AG10803 (cell line): ENCODE data around the gene GLIS1.

ENCODE experiments used
- DNase-seq: peaks from one replicate; pipeline ENCODE4 v3.0.0; 2010; ENCODE audit warnings: low read depth
- H3K4me3 ChIP-seq: 2 replicates; pipeline ENCODE4 v1.5.1; 2011; ENCODE audit warnings: mild to moderate bottlenecking, low read length, control low read depth
- TF ChIP-seq, protein P1 (sequence below): conservative IDR thresholded peaks from 2 replicates; pipeline ENCODE4 v1.5.1; 2011; ENCODE audit warnings: mild to moderate bottlenecking, low read length, control low read depth, inconsistent platforms

The GLIS1 gene

DNA sequence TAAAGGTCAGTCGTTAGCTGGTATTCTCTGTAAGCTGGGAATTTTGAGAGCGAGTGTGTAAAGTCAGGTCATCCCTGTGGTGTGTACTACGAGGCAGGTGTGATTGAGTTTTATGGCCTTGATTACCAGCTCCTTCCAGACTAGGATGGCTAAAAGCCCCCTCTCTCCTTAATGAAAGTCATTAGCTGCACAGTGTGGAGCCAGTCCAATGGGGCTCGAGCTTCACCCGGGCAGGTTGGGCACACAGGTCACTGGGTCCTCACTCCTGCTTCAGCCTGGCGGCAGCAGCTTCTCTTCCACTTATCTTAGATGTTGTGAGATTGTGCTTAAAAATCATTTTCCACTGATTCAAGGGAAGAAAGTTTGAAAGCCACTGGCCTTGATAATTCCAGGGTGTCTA, 276.8 kb downstream of the GLIS1 start:
- H3K4me3 ChIP-seq, result no peak overlapping the region
- TF ChIP-seq, protein P1, sequence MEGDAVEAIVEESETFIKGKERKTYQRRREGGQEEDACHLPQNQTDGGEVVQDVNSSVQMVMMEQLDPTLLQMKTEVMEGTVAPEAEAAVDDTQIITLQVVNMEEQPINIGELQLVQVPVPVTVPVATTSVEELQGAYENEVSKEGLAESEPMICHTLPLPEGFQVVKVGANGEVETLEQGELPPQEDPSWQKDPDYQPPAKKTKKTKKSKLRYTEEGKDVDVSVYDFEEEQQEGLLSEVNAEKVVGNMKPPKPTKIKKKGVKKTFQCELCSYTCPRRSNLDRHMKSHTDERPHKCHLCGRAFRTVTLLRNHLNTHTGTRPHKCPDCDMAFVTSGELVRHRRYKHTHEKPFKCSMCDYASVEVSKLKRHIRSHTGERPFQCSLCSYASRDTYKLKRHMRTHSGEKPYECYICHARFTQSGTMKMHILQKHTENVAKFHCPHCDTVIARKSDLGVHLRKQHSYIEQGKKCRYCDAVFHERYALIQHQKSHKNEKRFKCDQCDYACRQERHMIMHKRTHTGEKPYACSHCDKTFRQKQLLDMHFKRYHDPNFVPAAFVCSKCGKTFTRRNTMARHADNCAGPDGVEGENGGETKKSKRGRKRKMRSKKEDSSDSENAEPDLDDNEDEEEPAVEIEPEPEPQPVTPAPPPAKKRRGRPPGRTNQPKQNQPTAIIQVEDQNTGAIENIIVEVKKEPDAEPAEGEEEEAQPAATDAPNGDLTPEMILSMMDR, result no peak
- no peak for DNase-seq

DNA sequence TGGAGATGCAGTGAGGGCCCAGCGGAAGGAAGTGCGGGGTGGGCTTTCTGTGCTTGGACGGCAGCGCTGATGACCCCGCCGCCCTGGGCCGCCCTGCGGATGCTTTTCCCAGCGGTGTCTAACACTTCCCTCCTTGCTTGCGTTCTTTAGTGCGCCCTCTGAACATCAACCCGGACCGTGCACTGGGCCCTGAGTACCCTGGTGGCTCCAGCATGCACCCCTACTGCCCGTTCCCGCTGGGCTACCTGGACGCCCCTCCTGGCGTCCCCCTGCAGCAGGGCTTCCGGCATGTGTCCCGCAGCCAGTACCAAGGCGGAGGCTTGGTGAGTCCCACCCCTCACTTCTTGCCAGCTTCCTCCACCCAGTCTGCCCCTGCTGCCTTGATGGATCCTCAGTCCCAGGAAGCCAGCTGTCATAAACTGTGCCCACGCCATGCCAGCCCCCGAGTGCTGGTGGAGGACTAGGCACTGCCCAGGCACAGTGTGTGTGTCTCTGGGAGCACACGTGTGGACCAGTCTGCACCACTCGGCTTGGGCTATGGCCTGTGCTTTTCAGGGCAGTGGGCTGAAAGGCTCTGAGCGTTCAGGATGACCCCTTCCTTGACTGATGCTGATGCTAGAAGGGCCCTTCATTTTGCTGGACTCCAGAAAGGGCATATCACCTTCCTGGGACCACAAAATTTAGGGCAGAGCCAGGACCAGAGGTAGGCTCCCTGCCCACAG, 277.5 kb downstream of the GLIS1 start:
- no peak for DNase-seq
- H3K4me3 ChIP-seq, result no peak overlapping the region
- TF ChIP-seq, protein P1, result no peak

DNA sequence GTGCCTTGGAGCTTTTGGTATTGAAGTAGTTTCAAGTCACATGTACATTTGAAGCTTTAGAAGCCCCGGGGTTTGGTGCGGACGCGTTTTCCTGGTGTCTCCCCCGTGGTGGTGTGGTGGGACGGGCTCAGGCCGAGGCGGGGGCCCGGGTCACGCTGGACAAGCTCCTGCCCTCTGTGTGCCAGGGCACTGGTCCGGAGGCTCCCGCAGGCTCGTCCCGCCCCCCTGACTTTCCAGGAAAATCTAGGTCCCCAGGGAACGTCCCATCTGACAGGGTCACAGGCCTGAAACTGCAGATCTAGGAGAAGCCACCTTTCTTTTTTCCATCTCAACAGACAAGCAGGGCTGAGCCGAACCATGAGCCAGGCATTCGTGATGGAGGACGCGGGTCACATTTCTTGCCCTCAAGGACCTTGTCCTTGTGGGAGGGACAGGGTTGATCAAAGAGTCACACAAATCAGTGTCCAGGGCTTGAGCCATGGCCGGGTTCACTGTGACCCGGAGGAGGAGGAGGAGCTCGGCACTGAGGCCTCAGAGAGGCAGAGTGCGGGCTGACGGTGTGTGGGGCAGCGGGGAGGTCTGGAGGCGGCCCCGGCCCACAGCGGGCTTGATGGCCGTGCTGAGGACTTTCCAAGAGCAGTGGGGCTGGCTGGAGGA, 278.2 kb downstream of the GLIS1 start:
- TF ChIP-seq, protein P1, result no peak
- H3K4me3 ChIP-seq, result no peak overlapping the region
- DNase-seq, result no peak

DNA sequence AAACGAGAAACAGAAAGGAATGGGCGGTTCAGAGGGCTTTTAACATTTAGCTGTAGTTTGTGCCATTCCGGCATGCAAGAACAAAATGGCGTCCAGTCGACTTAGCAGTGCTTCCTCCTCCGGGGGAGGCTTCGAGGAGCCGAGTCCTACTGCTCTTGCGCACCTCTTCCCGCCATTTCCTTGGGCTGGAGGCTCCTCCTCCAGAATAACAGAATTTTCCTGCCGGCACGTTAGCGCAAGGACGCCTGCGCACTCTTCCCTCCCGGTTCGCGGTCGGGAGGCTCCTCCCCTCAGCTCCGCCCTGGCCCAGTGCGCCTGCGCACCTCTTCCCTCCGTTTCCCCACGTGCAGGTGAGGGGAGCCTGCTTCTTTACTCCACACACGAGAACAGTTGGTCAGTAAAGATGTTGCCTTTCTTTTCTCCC, 278.7 kb downstream of the GLIS1 start:
- no peak for DNase-seq
- H3K4me3 ChIP-seq, result no peak overlapping the region
- TF ChIP-seq, protein P1, result no peak

DNA sequence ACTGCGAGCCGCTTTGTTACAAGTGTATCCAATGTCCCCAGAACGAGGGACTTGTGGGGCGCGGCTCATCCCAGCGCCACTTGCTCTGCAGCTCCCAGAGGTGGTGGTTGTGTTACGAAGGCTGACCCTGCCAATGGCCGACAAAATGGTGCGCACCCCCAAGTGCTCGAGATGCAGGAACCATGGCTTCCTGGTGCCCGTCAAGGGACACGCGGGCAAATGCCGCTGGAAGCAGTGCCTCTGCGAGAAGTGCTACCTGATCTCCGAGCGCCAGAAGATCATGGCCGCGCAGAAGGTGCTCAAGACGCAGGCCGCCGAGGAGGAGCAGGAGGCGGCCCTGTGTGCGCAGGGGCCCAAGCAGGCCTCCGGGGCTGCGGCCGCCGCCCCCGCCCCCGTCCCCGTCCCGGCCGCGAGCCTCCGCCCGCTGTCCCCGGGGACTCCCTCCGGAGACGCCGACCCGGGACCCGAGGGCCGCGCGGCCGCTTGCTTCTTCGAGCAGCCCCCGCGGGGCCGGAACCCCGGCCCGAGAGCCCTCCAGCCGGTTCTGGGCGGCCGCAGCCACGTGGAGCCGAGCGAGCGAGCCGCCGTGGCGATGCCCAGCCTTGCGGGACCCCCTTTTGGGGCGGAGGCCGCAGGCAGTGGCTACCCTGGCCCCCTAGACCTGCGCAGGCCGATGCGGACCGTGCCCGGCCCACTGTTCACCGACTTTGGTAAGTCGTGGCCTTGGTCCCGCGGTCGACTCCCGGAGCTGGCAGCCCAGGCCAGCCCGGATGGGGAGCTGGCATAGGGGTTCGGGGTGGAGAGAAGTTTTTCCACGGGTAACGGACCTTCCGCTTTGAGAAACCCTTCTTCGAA, 279.4 kb downstream of the GLIS1 start, which contains the start of gene DMRTB1:
DMRTB1 (plus strand) TSS at position 79 of the 855 bp plus-strand sequence; CDS start at position 134, 55 bp downstream.
- no peak within 1 kb of the TSS for H3K4me3 ChIP-seq
- DNase-seq, result no peak
- TF ChIP-seq, protein P1, result no peak

DNA sequence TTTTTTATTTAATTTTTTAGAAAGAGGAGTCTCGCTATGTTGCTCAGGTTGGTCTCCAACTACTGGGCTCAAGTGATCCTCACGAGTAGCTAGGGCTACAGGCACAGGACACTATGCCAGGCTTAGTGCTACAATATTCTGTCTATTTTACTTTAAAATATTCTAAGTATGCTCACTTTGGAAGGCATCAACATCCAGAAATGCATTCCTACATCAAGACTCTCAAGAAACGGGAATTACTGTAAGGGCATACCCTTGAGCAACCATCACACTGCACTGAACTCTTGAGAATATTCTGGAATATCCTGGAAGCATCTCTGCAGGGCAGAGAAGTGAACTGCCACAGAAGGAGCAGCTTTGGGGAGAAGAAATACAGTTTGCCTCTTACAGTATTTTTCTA, 280.3 kb downstream of the GLIS1 start:
- TF ChIP-seq, protein P1, result no peak
- peak; percentile 34 for DNase-seq
- H3K4me3 ChIP-seq, result no peak overlapping the region
